Motor neuron (in vitro differentiated cells): Measurements from ENCODE around the gene NT5DC2. TPM values are rescaled to one million over a fixed set of nuclear protein-coding genes. Genes with fewer than 3 reads are reported as not detected.
A peak's percentile ranks its signal among the peaks of the same experiment; 100 is the strongest.

Source experiments
- ATAC-seq, 8 experiments: fragments of 200-7000 bp; cut with Tn5 transposase; replicated peaks in 6 of 8; 2 replicates each; pipeline ENCODE4 v1.8.0; 2021; ENCODE audit warnings: mild to moderate bottlenecking in 8 of 8, moderate library complexity in 8 of 8
- H3K27ac ChIP-seq, 2 donors: fragments of 250-450 bp; sonication (Bioruptor Pico); 2 replicates each; pipeline ENCODE4 v1.9.0; 2021; ENCODE audit warnings: antibody characterized with exemption in 2 of 2, mild to moderate bottlenecking in 2 of 2, moderate library complexity in 1 of 2
- H3K4me1 ChIP-seq, 2 donors: fragments of 250-450 bp; sonication (Bioruptor Pico); replicated peaks in 1 of 2; 2 replicates each; pipeline ENCODE4 v1.6.1; 2021; ENCODE audit warnings: antibody characterized with exemption in 2 of 2, mild to moderate bottlenecking in 2 of 2, moderate library complexity in 1 of 2
- H3K4me3 ChIP-seq, 5 donors: fragments of 250-450 bp; sonication (Bioruptor Pico); 2 replicates each; pipeline ENCODE4 v1.9.0; 2021; ENCODE audit warnings: antibody characterized with exemption in 5 of 5, mild to moderate bottlenecking in 5 of 5, moderate library complexity in 4 of 5
- WGBS, 10 experiments: fragments of 450-650 bp; shearing (Covaris generic); methylation state at CpG; one replicate each; pipeline ENCODE4 v1.0.0; 2022; 5-methylcytosine and 5-hydroxymethylcytosine counted together
- in situ Hi-C, 9 experiments: fragments of 400-800 bp; cut with MboI; loops; one replicate each; pipeline ENCODE4 v1.15.0; 2021; ENCODE audit warnings: low sequenced_read_pairs in 9 of 9, low pct_unique_long_range_greater_than_20kb in 2 of 9; ENCODE audit not compliant: unreplicated experiment in 9 of 9
- total RNA-seq, 8 experiments: library from RNA; unstranded; fragments of 300-600 nt; gene quantifications; 2 replicates each; pipeline versions ENCODE4 v1.2.3 to v1.2.4, GENCODE V29; 2022

The NT5DC2 gene
- total RNA-seq, 8 experiments from 2014 or later, result 13.3 to 156 (median 91.7) TPM

DNA sequence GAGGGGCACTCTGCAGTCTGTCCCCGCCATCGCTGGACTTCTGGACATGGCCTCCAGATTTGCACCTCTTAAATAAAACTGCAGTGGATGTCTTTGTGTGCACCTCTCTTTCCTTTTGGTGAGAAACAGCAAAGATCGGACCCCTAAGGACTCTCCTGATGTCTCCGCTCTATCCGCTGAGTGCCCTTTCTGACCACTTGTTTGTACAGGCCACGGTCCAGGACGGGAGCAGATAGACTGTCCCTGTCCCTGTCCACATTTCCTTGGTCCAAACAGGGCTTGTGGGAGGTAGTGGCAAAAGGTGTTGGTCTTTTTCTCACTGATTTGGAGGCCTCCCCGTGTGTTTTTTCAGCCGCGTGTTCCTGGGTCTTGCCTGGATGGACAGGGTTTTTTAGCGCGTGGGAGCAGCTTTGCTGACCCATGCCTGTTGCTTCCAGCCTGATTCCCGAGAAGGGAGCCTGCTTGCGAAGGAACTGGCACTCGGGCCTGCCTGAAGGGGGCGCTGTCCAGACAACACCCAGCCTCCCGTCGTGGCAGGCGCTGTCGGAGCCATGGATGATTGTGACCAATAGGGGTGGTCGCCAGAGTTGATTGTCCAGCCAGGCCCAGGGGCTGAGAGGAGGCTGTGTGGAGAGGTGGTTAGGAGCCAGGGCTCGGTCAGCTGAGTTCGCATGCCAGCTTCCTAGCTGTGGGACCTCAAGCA, 51.7 kb downstream of the NT5DC2 start:
- Histone ChIP-seq H3K27ac (no peak overlapping the region), H3K4me1 (peaks cover 9 to 23% of the 10 kb centered on the region in 2 donors), H3K4me3 (no peak overlapping the region)
- no peak for ATAC-seq
- in situ Hi-C loops, result no loop called here
- WGBS, 10 experiments, result 80 to 100% (median 94%) methylated on average over 1 to 14 of the region's 23 CpGs; no CpG with 5 or more reads in 1 of the 10 experiments

DNA sequence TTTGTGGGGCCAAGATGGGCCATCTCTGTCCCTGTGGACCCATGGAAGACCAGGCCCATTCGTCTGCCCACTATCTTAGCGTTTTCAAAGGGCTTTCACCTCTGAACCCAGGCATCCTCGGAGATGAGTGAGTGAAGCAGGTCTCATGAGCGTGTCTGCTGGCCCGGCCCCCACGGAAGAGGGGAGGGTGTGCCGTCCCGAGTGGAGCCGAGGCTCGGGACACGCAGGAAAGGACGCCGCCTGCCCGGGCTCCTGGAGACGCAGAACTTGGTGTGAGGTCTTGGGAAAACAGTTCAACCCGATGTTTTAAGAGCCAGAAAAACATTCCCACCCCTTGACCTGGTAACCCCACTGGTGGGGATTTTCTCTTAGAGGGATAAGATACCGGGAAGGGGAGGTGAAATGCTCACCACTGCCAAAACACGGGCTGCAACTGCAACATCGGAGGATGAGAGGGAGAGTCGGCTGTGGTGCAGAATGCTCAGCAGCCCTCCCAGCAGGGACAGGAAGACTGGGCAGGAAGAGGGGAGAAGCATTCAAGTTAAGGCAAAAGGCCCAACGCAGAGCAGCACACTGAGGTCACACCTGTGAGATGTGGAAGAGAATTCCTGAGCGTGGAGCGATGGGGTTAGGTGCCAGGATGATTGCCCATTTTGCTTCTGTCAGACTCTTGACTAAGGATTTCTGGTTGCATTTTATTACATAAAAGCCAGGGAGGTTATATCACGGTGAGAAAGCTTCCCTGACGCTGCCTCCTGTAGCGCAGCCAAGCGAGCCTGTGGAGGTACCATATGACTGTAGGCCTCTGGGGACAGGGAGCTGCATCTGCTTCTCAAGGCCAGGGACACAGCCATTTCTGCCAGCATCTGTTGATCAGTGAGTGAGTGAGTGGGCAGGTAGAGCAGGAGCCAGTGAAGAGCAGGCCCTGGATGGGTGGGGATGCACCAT, 52.6 kb downstream of the NT5DC2 start:
- 80 to 96% (median 87%) methylated on average over 1 to 5 of the region's 27 CpGs; no CpG with 5 or more reads in 4 of the 10 experiments for WGBS, 10 experiments
- peak in 1 of 8 experiments; percentile 21 for ATAC-seq
- in situ Hi-C loops, result no loop called here

GRCh38 chr3:52479877-52480575, 53.6 kb downstream of the NT5DC2 start:
- Histone ChIP-seq H3K4me1 (peaks cover 9 to 22% of the 10 kb centered on the region in 2 donors), H3K27ac (no peak overlapping the region), H3K4me3 (no peak overlapping the region)
- in situ Hi-C loops, result no loop called here
- ATAC-seq, result no peak
- WGBS, 10 experiments, result 94 to 100% (median 98%) methylated on average over 1 to 5 of the region's 16 CpGs; no CpG with 5 or more reads in 6 of the 10 experiments

More for the DNA sequence above, 52.6 kb downstream of the NT5DC2 start:
- H3K4me3 ChIP-seq, result no peak overlapping the region
- peaks cover 9 to 23% of the 10 kb centered on the region in 2 donors for H3K4me1 ChIP-seq
- no peak overlapping the region for H3K27ac ChIP-seq

- no peak overlapping the region for H3K27ac ChIP-seq
- ATAC-seq, result no peak
- WGBS, 10 experiments, result 100% methylated on average over 1 to 2 of the region's 7 CpGs; no CpG with 5 or more reads in 7 of the 10 experiments
- peaks cover 9 to 14% of the 10 kb centered on the region in 2 donors for H3K4me1 ChIP-seq
- in situ Hi-C loops, result no loop called here
- H3K4me3 ChIP-seq, result no peak overlapping the region
Observed at GRCh38 chr3:52479037-52479876, 54.4 kb downstream of the NT5DC2 start.

GRCh38 chr3:52477796-52478095, 55.9 kb downstream of the NT5DC2 start:
- ATAC-seq, result no peak
- H3K4me3 ChIP-seq, result no peak overlapping the region
- H3K27ac ChIP-seq, result no peak overlapping the region
- in situ Hi-C loops, result no loop called here
- no peaks in the 10 kb centered on the region for H3K4me1 ChIP-seq
- 40 to 100% (median 93%) methylated on average over 1 to 5 of the region's 6 CpGs; no CpG with 5 or more reads in 5 of the 10 experiments for WGBS, 10 experiments

GRCh38 chr3:52477076-52477795, 56.4 kb downstream of the NT5DC2 start:
- WGBS, 10 experiments, result 90 to 100% (median 100%) methylated on average over 1 to 9 of the region's 16 CpGs; no CpG with 5 or more reads in 1 of the 10 experiments
- H3K4me1 ChIP-seq, result no peaks in the 10 kb centered on the region
- no peak overlapping the region for H3K4me3 ChIP-seq
- in situ Hi-C loops, result no loop called here
- ATAC-seq, result no peak
- no peak overlapping the region for H3K27ac ChIP-seq

Other genes with a start within 250 kb of the NT5DC2 start
- gene GLYCTK, start 246.0 kb downstream of the NT5DC2 start, total RNA-seq, result 10 to 100 TPM in 5 of 8 experiments, 1 to 10 TPM in 3; 4.3 to 15.6 (median 12.3) TPM
- 1 to 10 TPM; 1.1 to 5.9 (median 3.1) TPM for gene DNAH1, start 217.5 kb downstream of the NT5DC2 start, total RNA-seq
- 10 to 100 TPM; 36.6 to 76.7 (median 59.2) TPM for gene BAP1, start 123.8 kb downstream of the NT5DC2 start, total RNA-seq
- gene PHF7, start 123.2 kb downstream of the NT5DC2 start, total RNA-seq, result 10 to 100 TPM in 3 of 8 experiments, 1 to 10 TPM in 5; 5.5 to 14.0 (median 9.0) TPM
- gene SEMA3G, start 88.8 kb downstream of the NT5DC2 start, total RNA-seq, result under 1 TPM; 0.05 to 0.91 (median 0.19) TPM
- 10 to 100 TPM in 1 of 8 experiments, 1 to 10 TPM in 3, under 1 TPM in 4; 0.54 to 22.5 (median 1.2) TPM for gene TNNC1, start 79.8 kb downstream of the NT5DC2 start, total RNA-seq
- gene NISCH, start 78.3 kb downstream of the NT5DC2 start, total RNA-seq, result 100 to 1,000 TPM in 1 of 8 experiments, 10 to 100 TPM in 7; 54.4 to 134 (median 80.6) TPM
- 1 to 10 TPM in 2 of 8 experiments, under 1 TPM in 6; 0.11 to 2.0 (median 0.41) TPM for gene STAB1, start 38.5 kb downstream of the NT5DC2 start, total RNA-seq
- 100 to 1,000 TPM in 1 of 8 experiments, 10 to 100 TPM in 7; 38.6 to 102 (median 65.6) TPM for gene UQCC5, start 2.7 kb upstream of the NT5DC2 start, total RNA-seq
- gene PBRM1, start 152.1 kb upstream of the NT5DC2 start, total RNA-seq, result 100 to 1,000 TPM in 1 of 8 experiments, 10 to 100 TPM in 7; 27.2 to 100 (median 66.9) TPM
- gene GNL3, start 152.2 kb upstream of the NT5DC2 start, total RNA-seq, result 100 to 1,000 TPM in 6 of 8 experiments, 10 to 100 TPM in 2; 75.6 to 219 (median 110) TPM
- gene GLT8D1, start 171.9 kb upstream of the NT5DC2 start, total RNA-seq, result 100 to 1,000 TPM in 1 of 8 experiments, 10 to 100 TPM in 7; 46.9 to 120 (median 66.2) TPM
- gene SPCS1, start 172.2 kb upstream of the NT5DC2 start, total RNA-seq, result 100 to 1,000 TPM; 102 to 216 (median 130) TPM
- 10 to 100 TPM in 7 of 8 experiments, 1 to 10 TPM in 1; 8.0 to 32.5 (median 20.7) TPM for gene NEK4, start 237.1 kb upstream of the NT5DC2 start, total RNA-seq
- gene ITIH1, start 243.7 kb upstream of the NT5DC2 start, total RNA-seq, result 1 to 10 TPM in 1 of 8 experiments, under 1 TPM in 4, not detected in 3; 0.38 to 1.0 (median 0.66) TPM